Measurements from ENCODE around the gene VTI1A.
A peak's percentile ranks its signal among the peaks of the same experiment; 100 is the strongest.
"Not testable (repeated sequence)": the region's sequence is repeated elsewhere in the genome, so short reads cannot be mapped to it uniquely, and the experiment has no call there.

Gene VTI1A

GRCh38 chr10:112454910-112455779, 8.1 kb downstream of the VTI1A start:
- no peak for DNase-seq

GRCh38 chr10:112456533-112456932, 9.5 kb downstream of the VTI1A start:
- no peak for DNase-seq

- DNase-seq: no peak
These were observed 13.4 kb downstream of the VTI1A start for GRCh38 chr10:112460366-112460765.

- no peak for DNase-seq
These were observed 14.2 kb downstream of the VTI1A start for GRCh38 chr10:112461029-112461887.

GRCh38 chr10:112464074-112464473, 17.1 kb downstream of the VTI1A start:
- DNase-seq: not testable (repeated sequence)

GRCh38 chr10:112465299-112465883, 18.4 kb downstream of the VTI1A start:
- no peak for DNase-seq

- no peak for DNase-seq
These were observed 19.8 kb downstream of the VTI1A start for GRCh38 chr10:112466802-112467201.

- no peak for DNase-seq
These were observed 20.6 kb downstream of the VTI1A start for GRCh38 chr10:112467541-112468075.

- no peak for DNase-seq
These were observed 25.0 kb downstream of the VTI1A start for GRCh38 chr10:112471878-112472487.

- DNase-seq: no peak
These were observed 28.7 kb downstream of the VTI1A start for GRCh38 chr10:112475575-112476218.

GRCh38 chr10:112481602-112482001, 34.6 kb downstream of the VTI1A start:
- no peak for DNase-seq

- no peak for DNase-seq
These were observed 37.4 kb downstream of the VTI1A start for GRCh38 chr10:112484399-112484798.

- DNase-seq: no peak
These were observed 40.9 kb downstream of the VTI1A start for GRCh38 chr10:112487964-112488363.

GRCh38 chr10:112490545-112490944, 43.5 kb downstream of the VTI1A start:
- peak; percentile 78 for DNase-seq

- DNase-seq: no peak
These were observed 44.1 kb downstream of the VTI1A start for GRCh38 chr10:112491144-112491543.

- DNase-seq: no peak
These were observed 45.7 kb downstream of the VTI1A start for GRCh38 chr10:112492736-112493135.

- DNase-seq: no peak
These were observed 50.4 kb downstream of the VTI1A start for GRCh38 chr10:112497347-112497950.

GRCh38 chr10:112498806-112499205, 51.8 kb downstream of the VTI1A start:
- no peak for DNase-seq

GRCh38 chr10:112499985-112500384, 53.0 kb downstream of the VTI1A start:
- not testable (repeated sequence) for DNase-seq

- DNase-seq: no peak
These were observed 55.5 kb downstream of the VTI1A start for GRCh38 chr10:112502536-112502935.

GRCh38 chr10:112503643-112504042, 56.6 kb downstream of the VTI1A start:
- no peak for DNase-seq

- no peak for DNase-seq
These were observed 60.0 kb downstream of the VTI1A start for GRCh38 chr10:112507046-112507445.

All from COR-L47 (cell line).